Measurements from ENCODE around the gene CHAF1B. TPM values are rescaled to one million over a fixed set of nuclear protein-coding genes. Genes with fewer than 3 reads are reported as not detected.

The CHAF1B gene
- total RNA-seq, 4 donors from 2014 or later: 0.98 to 1.5 (median 1.1) TPM

GRCh38 chr21:36450511-36450910, 65.3 kb downstream of the CHAF1B start:
- TF ChIP-seq CTCF (IDR thresholded peaks at IDR 0.05; ENCODE audit: low read depth): no peak

GRCh38 chr21:36451506-36451905, 66.3 kb downstream of the CHAF1B start:
- TF ChIP-seq CTCF (IDR thresholded peaks at IDR 0.05; ENCODE audit: low read depth): no peak

- no peak for TF ChIP-seq CTCF (IDR thresholded peaks at IDR 0.05; ENCODE audit: low read depth)
Measured at GRCh38 chr21:36452281-36452825, 67.2 kb downstream of the CHAF1B start.

GRCh38 chr21:36454093-36454531, 68.9 kb downstream of the CHAF1B start:
- no peak for TF ChIP-seq CTCF (IDR thresholded peaks at IDR 0.05; ENCODE audit: low read depth)

- TF ChIP-seq CTCF (IDR thresholded peaks at IDR 0.05; ENCODE audit: low read depth): no peak
Measured at GRCh38 chr21:36454706-36455105, 69.5 kb downstream of the CHAF1B start.

GRCh38 chr21:36456729-36457414, 71.7 kb downstream of the CHAF1B start:
- TF ChIP-seq CTCF (IDR thresholded peaks at IDR 0.05; ENCODE audit: low read depth): no peak

GRCh38 chr21:36459098-36459497, 73.9 kb downstream of the CHAF1B start:
- TF ChIP-seq CTCF (IDR thresholded peaks at IDR 0.05; ENCODE audit: low read depth): no peak
